ENCODE results near the gene DBR1.

- no peak for TF ChIP-seq ZSCAN5A (tag by site-specific recombination; IDR thresholded peaks at IDR 0.05)
- TF ChIP-seq PATZ1 (tag by site-specific recombination; IDR thresholded peaks at IDR 0.05), result no peak
- TF ChIP-seq ZNF114 (tag by site-specific recombination; IDR thresholded peaks at IDR 0.05), result no peak
- no peak for TF ChIP-seq CTCF (tag by site-specific recombination; IDR thresholded peaks at IDR 0.05)
Measured at GRCh38 chr3:138112362-138112761, 62.4 kb downstream of the DBR1 start.

Measured in HEK293 (cell line).